CD4-positive, alpha-beta T cell treated with Interleukin-10 for 1 hour (primary cell): ENCODE measurements around the gene NEDD4L.
A peak's percentile ranks its signal among the peaks of the same experiment; 100 is the strongest.

Experiments used
- DNase-seq: peaks from one replicate; pipeline ENCODE4 v3.0.0-alpha.2; 2020

NEDD4L gene

DNA sequence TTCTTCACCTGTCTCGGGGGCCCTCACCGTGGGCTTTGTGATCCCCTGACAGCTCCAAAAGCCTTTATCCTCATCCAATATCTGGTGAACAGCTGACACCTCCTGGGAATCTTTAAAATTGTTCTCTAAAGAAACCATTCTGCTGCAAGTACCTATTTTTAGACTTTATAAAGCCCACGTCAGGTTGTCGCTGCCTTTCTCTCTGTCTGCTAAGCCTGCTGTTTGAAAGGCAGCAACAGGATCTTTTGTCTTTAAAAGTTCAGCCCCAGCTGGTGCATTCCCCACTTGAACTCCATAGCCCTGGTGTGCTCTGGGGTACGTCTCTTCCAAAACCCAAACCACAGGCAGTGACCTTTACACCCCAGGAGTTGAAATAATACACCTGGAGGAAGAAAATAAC, 145.0 kb downstream of the NEDD4L start:
- DNase-seq, result no peak

DNA sequence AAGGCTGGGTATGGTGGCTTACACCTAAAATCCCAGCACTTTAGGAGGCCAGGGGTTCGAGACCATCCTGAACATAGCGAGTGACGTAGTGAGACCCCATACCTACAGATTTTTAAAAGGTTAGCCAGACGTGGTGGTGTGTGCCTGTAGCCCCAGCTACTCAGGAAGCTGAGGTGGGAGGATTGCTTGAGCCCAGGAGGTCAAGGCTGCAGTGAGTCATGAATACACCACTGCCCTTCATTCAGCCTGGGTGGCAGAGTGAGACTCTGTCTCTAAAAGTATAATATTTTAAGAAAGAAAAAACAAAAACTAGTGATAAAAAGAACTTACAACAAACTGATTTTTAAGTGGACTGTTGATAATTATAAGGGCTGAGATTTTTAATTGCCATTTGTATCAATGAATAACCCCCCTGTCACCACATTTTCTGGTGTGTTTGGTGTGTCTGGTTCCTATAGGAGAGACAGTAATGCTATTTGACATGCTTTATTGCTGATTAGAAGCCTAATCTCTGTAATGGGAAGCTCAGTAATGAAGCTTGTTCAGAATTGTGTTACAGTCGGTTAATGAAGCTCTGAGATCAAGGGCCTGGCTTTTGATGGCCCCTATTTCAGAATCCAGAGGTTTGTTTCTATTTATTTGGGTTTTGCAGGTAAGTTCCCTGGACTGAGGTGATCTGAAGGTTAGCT, 147.0 kb downstream of the NEDD4L start:
- DNase-seq, result no peak

DNA sequence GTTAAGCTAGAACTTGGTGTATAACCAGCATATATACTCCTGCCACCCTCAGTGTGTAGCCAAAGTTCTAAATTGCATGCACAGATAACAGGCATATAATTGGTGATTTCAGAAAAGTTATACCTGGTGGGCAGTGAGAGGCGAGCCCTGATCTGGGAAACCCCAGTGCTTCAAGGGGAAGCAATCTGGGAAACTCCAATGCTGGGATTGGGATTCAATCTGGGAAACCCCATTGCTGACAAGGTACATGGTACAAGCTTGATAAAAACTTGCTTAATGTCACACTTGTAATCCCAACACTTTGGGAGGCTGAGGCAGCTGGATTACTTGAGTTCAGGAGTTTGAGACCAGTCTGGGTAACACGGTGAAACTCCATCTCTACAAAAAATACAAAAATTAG, 147.6 kb downstream of the NEDD4L start:
- DNase-seq, result no peak

DNA sequence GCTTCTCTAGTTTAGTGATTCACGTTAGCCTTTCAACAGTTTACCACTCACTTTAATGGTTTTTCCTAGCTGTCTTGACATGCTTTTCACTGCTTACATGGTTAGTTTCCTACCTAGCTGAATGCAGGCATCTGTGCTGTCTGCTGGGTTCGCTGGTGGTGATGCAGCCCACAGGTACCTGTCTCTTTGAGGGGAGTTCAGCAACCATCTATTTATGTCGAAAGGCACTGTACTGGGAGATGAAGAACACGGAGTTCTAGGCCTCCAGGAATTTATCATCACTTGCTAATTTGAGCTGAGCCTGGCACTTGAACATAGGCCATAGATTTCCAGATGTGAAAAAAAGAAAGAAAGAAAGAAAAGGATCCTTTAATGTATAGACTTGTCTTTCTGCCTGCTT, 148.5 kb downstream of the NEDD4L start:
- DNase-seq, result no peak

DNA sequence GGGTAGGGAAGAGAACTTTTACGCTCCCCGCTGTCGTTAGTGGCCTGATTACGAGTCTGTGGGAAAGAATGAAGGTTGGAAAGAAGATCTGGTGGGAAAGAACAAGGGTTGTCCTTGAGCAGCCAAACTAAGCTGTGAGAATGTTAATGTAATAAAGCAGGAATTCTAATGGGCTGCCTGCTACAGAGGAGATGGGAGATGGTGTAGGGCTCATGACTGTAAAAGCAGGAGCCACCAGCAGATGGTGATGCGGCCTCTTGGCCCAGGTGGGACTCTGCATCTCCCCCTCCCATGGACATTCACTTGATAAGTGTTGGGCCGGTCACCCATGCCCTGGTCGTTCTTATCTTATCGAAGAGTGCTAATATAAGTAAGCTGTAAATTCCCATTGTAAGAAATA, 150.0 kb downstream of the NEDD4L start:
- DNase-seq, result no peak

DNA sequence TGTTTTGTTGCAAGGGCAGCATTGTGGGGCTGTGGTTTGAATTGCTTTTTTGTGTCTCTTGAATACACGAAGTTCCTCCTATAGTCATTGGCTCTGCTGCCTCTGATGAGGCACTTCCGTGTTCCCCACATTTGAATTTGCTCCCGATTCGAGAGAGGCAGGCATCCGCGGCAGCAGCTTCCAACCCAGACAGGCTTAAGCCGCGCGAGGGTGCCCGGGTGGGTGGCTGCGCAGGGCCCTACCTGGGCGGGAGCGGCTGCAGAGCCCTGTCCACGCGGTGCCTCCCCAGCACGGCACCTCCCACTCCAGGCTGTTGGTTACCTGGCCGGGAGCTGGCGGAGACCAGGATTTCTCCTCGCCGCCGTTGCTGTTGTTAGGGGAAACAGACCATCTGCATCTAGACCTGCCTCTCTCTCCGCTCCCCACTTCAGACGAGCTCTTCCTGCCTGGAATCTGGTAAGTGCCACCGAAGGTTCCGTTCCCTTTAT, 151.3 kb downstream of the NEDD4L start:
- peak; percentile 17 for DNase-seq

DNA sequence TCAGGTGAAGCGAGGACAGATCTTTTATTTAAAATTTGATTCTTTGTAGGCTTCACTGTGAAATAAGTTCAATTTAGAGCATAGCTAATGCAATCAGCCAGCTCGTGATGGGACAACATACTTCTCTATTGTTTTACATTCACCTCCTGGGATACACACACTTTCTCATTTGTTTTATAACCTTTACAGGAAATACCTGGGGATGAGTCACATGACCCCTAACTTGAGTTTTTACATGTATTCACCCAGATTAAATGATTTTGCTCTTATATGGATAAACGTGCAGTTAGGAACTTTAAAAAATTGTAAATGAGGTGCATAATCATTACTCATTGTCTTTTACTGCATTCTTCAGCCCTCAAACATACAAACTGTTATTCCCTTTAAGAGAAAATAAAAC, 152.1 kb downstream of the NEDD4L start:
- DNase-seq, result no peak

DNA sequence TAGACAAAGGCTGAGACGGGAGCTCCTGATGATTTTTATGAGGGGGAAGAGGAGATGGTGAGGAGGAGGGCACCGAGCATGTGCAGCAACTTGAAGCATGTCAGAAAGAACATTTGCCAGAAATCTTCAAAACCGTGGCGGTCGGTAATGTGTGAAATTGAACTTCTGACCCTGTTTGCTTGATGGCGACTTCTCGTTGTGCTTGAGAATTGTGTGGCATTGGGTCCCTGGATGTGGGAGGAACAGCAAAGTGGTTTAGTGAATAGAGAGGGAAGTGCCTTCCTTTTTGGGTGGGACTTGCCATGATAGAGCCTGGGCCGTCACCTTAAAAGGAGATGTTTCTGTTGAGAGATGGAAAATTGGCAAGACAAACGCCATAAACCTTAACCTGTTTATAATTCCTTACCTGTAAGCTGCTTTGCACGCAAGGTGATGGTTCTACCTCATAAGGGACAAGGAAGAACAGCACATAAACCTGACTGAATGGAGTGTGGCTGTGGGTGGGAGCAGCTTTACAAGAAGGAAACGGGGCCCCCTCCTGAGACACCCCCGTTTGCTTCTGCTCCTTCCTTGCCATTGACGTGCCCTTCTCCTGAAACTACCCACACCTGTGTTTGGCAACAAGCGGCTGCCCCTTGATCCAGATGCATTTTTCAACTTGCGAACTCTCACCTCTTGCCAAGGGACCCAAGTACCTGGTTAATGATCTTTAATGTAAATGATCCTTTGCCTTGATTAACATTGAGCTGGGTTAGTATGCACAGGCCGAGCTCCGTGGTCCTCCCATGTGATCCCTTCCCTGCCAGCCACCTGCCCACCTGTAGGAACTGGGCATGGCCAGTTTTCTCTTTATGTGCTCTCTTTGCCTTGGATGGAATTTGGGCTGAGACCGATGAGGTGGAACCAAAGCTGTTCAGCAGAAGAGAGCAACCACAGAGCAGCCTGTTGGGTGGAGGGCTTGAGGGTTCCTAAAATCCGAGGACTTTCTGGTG, 153.2 kb downstream of the NEDD4L start:
- no peak for DNase-seq

DNA sequence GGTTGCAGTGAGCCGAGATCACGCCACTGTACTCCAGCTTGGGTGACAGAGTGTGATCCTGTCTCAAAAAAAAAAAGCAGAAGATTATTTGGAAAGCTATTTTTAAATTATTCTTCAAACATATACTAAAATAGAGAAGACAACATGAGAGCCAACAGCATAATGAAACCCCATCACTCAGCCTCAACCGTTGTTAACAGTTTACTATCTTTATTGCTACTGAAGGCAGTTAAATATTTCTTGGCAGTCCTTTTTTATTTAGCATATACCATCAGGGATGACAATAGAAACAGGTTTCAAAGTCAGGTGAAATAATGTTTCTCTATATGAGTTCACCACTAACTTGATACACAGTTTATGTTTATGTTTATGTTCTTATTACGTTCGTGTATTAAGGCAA, 157.2 kb downstream of the NEDD4L start:
- DNase-seq, result no peak

DNA sequence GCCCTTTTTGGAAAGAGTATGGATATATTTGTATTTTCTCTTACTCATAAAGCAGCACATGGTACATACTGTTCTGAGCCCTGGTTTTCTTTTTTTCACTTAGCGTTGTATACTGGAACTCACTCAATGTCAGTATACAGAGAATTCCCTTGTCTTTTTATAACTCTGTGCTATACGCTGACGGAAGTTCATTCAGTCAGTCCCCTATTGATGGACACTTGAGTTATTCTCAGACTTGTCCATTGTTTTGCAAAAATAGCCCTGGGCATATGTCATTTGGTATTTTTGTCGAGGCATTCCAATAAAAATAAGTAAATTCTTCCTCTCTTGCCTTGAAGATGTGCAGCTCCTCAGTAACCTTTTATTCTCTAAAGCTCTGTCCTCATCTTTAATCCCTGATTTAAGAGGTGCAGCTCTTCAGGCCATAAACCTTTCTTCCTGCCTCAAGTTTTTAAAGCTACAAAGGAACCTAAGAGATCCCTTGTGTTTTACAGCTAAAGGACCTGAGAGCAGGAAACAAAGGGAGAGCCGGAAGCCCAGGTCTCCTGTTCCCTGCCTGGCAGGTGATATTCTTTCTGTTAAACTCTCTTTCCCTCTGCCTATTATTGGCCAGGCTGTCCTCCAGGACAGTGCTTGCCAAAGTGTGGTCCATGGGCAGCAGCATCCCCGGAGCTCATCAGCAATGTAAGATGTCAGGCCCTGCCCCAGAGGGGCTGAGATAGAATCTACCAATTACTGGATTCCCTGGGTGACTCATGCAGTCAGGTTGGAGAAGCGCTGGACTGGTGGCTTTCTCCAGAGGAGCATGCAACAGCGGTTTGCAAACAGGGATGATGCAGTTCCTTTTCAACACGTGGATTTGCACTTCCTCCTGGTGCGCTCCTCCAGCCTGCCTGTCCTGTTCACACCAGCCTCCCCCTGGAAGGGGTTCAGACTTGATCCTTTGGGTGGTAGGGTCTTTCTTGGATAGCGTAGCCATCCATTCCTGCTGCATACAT, 158.0 kb downstream of the NEDD4L start:
- DNase-seq, result no peak

DNA sequence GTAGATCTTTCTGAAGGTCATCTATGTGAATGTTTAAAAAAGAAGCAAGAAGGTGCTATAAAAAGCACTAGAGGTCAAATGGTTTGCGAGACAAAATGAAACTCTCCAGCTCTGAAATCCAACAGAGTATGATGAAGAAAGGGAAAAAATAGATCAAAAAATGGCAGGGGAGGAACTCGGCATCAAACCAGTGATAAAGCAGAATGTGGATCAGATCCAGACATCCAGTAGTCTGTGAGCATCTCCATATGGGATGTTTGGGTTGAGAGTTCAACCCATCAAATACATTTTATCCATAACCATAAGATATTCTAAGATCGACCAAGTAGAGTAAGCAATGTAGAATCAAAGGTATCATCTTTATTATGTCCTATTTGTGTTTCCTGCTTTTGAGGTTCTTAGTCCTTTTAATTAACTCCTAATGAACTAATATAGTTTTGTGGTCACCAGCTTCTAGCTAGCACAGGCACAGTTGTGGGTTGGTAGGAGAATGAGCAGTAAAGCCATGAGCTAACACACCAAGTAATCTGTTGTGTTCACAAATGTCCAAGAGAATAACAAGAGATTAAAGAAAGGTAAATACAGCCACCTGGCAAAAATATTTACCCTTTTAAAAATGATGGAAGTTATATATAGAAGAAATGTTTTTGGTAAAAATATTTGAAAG, 160.9 kb downstream of the NEDD4L start:
- no peak for DNase-seq

DNA sequence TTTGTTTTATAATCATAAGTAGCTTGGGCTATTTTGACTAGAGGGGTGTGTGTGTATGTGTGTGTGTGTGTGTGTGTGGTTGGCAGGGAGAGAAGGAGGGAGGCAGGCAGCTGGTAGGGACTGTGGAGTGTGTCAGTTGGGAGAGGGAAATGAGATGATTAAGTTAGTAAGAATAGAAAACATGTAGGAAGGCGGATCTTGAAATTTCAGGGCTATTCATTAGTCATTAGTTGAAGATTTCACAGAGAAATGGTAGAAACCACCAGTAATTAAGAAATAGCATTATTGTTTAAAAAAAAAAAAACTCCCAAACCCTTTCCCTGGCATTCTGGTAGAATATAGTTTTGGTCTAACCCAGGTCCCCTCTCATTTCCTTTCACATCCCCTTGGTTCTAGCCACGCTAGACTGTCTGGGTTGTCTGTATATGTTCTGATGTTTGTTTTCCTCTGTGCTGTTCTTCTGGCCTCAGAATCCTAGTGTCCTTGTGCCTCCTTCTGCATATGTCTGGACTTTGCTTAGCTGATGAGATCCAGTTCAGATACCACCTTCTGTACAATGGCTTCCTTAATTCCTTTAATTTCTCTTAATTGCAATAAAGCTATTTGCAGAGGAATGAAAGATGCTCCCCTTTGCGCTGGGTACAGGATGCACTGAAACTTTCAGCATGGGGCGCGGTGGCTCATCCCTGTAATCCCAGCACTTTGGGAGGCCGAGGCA, 161.6 kb downstream of the NEDD4L start:
- DNase-seq, result no peak

DNA sequence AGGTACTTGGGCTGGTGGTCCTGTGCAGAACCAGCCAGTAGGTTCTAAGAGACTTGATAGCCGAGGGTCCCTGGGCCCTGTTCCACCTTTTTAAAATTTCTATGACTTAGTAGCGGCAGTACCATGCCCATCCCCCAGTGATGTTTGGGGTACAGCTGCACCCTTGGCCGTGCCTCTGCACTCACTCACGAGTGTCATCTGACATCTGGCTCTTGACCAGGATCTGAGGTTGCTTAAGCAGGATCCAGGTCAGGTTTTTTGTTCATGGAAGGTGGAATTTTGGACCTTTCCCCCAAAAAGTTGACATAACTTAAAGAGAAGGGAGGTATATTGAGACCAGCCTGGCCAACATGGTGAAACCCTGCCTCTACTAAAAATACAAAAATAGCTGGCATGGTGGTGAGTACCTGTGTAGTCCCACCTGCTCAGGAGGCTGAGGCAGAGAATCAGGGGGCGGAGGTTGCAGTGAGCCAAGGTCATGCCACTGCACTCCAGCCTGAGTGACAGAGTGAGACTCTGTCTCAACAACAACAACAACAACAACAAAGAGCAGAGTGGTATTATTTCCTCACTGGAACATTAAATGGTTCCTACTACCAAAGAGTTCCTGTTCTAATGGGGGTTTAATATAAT, 163.6 kb downstream of the NEDD4L start:
- DNase-seq, result no peak

DNA sequence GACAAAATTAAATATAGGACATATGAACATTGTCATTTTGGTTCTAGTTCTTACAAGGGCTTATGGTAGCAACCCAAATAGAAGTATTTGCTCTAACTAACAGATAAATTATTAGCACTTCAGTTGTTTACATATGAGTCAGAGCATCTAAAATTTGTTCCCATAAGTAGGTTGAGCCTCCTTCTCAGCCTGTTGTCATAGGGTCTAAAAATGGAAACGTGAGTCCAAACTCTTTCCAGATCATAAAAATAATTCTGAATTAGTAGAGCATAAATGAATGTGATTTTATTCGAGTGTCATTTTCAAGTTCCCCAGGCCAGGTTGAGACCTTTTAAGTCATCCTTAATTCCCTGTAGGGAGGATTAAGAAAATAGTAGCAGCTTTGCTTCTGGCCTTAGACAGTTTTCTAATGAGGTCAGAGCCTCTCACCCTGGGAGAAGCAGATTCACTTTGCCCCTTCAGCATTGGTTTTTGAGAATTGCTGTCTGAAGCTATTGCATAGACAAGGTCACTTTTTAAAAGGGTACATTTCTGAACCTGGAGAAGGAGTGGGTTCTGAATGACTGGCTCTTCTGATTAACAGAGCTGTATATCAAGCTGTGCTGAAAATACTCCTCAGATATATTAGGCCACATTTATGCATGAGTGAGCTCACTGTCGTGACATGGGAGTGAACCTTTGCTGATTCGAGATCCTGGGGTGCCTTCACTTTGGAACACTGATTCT, 164.3 kb downstream of the NEDD4L start:
- DNase-seq, result no peak

DNA sequence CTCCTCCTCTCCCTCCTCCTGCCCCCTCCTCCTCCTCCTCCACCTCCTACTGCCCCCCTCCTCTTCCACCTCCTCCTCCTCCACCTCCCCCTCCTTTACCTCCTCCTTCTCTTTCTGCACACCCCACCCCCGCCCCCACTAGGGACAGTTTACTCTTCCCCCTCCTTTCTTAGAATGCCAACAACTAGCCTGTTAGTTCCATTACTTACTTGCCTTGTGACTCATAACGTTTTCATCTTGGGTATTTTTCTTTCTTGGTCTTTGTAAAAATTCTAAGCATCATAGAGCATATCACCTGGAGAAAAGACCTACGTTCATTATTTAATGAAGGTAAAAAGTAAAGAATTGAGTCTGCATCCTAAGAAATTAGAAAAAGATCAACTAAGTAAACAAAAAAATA, 165.3 kb downstream of the NEDD4L start:
- no peak for DNase-seq

DNA sequence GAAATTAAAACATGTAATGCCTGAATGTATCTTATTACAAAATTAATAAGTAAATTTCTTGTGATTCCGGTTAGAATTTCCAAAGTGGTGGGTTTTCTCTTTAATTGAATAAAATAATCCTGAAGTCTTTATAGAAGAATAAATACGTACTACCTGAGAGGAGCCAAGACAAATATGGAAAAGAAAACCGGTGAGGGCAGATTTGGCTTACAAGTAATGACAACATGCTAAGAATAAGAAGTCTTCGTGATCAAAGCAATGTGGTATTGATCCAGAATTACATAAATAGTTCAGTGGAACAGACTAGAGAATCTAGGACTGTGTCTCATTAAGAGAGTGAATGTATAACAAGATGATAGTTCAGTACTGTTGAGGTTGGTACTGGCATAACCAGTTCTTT, 167.5 kb downstream of the NEDD4L start:
- DNase-seq, result no peak

DNA sequence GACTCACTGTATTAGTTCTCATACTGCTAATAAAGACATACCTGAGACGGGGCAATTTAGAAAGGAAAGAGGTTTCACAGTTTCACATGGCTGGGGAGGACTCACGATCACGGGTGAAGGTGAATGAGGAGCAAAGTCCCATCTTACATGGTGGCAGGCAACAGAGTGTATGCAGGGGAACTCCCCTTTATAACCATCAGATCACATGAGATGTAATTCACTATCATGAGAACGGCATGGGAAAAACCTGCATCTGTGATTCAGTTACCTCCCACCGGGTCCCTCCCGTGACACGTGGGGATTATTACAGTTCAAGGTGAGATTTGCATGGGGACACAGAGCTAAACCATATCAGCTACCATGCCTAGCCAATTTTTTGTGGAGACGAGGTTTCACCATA, 168.2 kb downstream of the NEDD4L start:
- DNase-seq, result no peak

DNA sequence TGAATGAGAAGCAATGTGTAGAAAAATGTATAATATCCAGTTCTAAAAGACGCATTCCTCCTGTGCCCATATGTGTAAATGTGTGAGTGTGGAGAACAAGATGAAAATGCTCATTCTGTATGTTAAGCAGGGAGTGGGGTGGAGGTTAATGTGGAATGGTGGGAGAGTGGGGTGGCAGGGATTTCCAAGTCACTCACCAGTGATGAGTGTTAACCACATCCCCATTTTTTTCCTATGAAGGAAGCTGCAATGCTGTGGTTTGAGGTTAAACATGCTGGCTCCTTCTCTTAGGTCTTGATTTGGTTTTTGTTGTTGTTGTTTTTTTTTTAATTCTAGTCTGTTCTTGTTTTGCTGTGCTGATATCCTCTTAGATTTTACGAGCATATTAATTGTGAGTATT, 169.4 kb downstream of the NEDD4L start:
- peak; percentile 3 for DNase-seq

DNA sequence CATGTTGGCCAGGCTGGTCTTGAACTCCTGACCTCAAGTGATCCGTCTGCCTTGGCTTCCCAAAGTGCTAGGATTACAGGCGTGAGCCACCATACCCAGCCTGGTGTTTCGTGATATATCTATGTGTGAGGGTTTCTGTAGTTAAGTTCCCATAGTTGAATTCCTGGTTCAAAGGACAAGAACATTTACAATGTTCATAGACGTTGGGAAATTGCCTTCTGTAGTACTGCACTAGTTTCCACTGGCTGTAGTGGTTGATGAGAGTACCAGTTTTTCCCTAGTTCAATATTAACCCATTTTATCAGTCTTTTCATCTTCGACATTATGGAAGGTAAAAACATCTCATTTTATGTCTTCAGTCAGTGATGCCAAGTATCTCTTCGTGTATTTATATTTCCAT, 171.0 kb downstream of the NEDD4L start:
- no peak for DNase-seq

DNA sequence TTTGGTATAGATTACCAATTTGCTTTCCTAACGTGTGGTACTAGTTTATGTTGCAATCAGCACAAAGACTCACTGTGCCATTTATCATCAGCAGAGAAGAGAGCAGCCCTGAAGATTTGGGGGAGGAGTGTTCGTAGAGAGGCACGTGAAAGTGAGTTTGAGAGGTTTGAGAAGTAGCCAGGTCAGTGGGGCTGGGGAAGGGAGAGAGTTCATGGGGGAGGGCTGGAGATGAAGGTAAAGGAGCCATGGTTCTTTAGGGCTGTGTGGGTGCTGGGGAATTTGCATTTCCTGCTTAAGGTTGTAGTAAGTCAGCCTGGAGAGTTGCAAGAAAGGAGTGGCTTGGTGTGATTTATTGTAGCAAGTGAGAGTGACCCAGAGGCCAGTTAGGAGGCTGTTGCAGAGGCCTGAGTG, 172.1 kb downstream of the NEDD4L start:
- no peak for DNase-seq
